DMS53 treated with DMSO at 0.1 percent for 48 hours (cell line): ENCODE data around the gene TLDC2.

Experiments used
- DNase-seq: peaks from one replicate; lab custom pipeline; 2025; ENCODE audit not compliant: unreplicated experiment; lab: John Stamatoyannopoulos, UW

Gene TLDC2

DNA sequence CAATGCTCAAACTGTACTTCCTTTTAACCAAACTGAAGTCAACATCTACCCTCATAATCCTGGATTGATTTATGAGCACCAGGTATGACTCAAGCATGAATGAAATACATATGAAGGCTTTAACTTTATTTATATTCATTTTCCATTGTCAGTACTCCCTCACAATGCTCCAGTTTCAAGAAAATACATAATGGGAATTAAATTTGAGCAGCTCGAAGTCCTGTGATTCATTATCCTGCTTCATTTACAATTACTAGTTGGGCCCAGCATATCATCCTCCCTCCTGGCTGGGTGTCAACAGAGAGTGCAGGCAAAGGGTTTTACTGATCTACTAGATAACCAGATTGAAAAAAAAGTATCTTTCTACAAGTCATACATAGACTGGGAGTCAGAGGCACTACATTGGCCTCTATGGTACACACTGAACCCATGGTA is 65.5 kb downstream of the TLDC2 start:
- no peak for DNase-seq
